A673 (cell line): ENCODE measurements around the gene GSE1. TPM values are rescaled to one million over a fixed set of nuclear protein-coding genes. Genes with fewer than 3 reads are reported as not detected.

Experiments used
- BruUV-seq: library from RNA; stranded (reverse); fragments of 400-500 nt; replicated peaks from 2 replicates; lab custom pipeline; 2021; lab: Mats Ljungman, UMichigan
- CTCF ChIA-PET: fragments of 300-600 bp; sonication (Branson Sonifier 250); formaldehyde crosslinking; loops from one replicate; lab custom pipeline; 2022; ENCODE audit warnings: antibody characterized with exemption; lab: Charles Lee
- POLR2A ChIA-PET: fragments of 300-600 bp; sonication (Branson Sonifier 250); formaldehyde crosslinking; loops from one replicate; lab custom pipeline; 2022; ENCODE audit warnings: antibody characterized with exemption; ENCODE audit not compliant: low non-redundant PET; lab: Charles Lee
- DNase-seq: peaks from one replicate; pipeline ENCODE4 v3.0.0-alpha.2; 2015; ENCODE audit warnings: low spot score
- H3K27ac ChIP-seq: fragments of 200-600 bp; sonication (generic); 2 replicates; pipeline ENCODE4 v1.5.1; 2016; ENCODE audit warnings: mixed run types, low read depth, mild to moderate bottlenecking, mixed read lengths, antibody characterized with exemption, low read length; ENCODE audit not compliant: poor library complexity, severe bottlenecking
- H3K27me3 ChIP-seq: fragments of 200-600 bp; sonication (generic); replicated peaks from 2 replicates; pipeline ENCODE4 v1.6.1; 2017; ENCODE audit warnings: mixed run types, low read depth, mild to moderate bottlenecking, mixed read lengths, antibody characterized with exemption, low read length; ENCODE audit not compliant: insufficient read depth, poor library complexity
- H3K36me3 ChIP-seq: fragments of 200-600 bp; sonication (generic); 2 replicates; pipeline ENCODE4 v1.6.1; 2016; ENCODE audit warnings: mixed run types, mild to moderate bottlenecking, mixed read lengths, antibody characterized with exemption, low read length; ENCODE audit not compliant: insufficient read depth, poor library complexity, severe bottlenecking
- H3K4me1 ChIP-seq: fragments of 200-600 bp; sonication (generic); 2 replicates; pipeline ENCODE4 v1.6.1; 2017; ENCODE audit warnings: mixed run types, mild to moderate bottlenecking, mixed read lengths, antibody characterized with exemption, low read length; ENCODE audit not compliant: insufficient read depth, poor library complexity, severe bottlenecking
- H3K4me3 ChIP-seq: fragments of 200-600 bp; sonication (generic); 2 replicates; pipeline ENCODE4 v1.5.1; 2016; ENCODE audit warnings: low read depth, mixed run types, mild to moderate bottlenecking, mixed read lengths, low read length; ENCODE audit not compliant: poor library complexity, severe bottlenecking
- H3K9me3 ChIP-seq: fragments of 200-600 bp; sonication (generic); 2 replicates; pipeline ENCODE4 v1.6.1; 2016; ENCODE audit warnings: mixed run types, low read depth, mild to moderate bottlenecking, mixed read lengths, antibody characterized with exemption, low read length; ENCODE audit not compliant: poor library complexity, severe bottlenecking
- CTCF ChIP-seq: fragments of 300-800, 200-600 bp; sonication (generic); conservative IDR thresholded peaks from 2 replicates; pipeline ENCODE4 v1.5.1; 2017; ENCODE audit warnings: low read depth, mild to moderate bottlenecking, antibody characterized with exemption, low read length, moderate library complexity, mixed read lengths
- EZH2 ChIP-seq: fragments of 200-600 bp; sonication (generic); IDR thresholded peaks from 2 replicates; pipeline ENCODE4 v1.6.1; 2017; ENCODE audit warnings: borderline replicate concordance, low read depth, mild to moderate bottlenecking, mixed read lengths, antibody characterized with exemption, low read length; ENCODE audit not compliant: poor library complexity, severe bottlenecking
- intact Hi-C: fragments of 100-400 bp; cut with micrococcal nuclease; formaldehyde crosslinking; loops from one replicate; pipeline ENCODE4 v1.10.0; 2022; ENCODE audit not compliant: unreplicated experiment
- total RNA-seq: library from RNA; stranded (reverse); gene quantifications from 2 replicates; pipeline ENCODE4 v1.2.3, GENCODE V29; 2021

The GSE1 gene
- total RNA-seq, 1 experiment from 2014 or later: 64.2 TPM

DNA sequence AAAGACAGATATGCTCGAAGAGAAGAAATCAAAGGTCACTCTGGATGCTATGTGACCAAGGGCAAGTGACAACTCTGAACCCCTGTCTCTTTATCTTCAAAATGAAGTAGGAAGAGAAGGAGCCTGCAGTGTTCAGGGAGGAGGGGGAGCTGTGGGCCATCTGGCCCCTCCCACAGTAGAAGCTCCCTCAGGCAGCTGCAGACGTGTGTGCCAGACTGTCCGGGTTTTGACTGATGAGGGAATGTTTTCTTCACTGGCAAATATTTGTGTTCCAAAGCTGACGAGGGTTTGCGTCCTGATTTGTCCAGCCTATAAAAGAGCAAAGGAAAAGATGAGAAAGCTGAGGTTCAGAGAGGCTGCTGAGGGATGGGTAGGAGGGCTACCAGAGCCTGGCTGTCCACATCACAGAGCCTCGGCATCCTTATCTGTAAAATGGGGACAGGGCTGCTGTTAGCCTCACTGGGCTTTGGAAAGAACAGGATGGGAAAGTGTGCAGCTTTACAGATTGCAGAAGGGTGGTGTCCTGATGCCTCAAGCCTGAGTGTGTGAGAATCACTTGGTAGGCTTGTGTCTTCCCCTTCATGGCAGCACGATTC lies 77.4 kb downstream of the GSE1 start:
- POLR2A ChIA-PET: no interaction called here

DNA sequence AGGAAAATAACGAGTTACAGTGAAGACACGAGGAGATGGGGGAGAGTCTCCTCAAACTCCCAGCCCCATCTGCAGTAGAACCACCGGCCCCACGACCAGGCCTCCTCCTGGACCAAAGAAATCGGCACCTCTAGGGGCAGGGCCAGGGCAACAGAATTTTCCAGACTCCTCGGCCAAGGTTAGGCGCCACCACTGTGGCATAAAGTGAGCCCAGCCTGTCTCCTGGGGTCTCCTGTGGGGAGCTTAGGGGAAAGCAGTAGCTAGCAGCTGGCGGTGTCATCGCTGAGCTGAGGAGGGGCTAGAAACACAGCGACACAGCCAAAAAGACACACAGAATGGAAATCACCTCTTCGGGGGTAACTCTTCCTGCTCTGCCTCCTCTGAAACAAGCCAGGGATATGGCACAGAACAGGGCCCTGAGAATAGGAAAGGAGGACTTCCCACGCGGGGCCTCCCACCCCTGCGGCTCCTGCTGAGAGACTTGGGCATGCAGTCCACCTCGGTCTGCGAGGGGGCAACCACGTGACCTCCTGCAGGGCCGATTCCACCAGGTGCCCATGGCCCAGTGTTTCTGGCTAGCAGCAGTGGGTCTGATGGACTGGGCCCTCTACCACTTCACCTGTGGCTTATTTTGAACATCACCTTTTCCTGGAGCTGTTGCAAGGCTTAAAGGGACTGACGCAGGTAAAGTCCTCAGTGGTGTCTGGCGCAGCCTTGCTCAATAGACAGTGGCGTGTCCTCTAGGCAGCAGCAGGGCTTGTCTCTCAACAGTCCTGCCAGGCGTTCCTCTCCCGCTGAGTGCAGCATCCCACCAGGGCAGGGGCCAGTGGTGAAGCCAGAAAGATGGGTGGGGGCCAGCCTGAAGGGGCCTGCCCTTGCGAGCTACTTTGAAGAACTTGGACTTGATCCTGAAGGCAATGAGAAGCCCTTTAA lies 82.3 kb downstream of the GSE1 start:
- POLR2A ChIA-PET: interaction anchor here (0.6 kb wide), 1 partner anchor 21 kb away, joined by 4 read pairs; no protein-coding TSS in a partner anchor

More for the DNA sequence above, 77.4 kb downstream of the GSE1 start:
- no peaks in the 10 kb centered on the region for H3K27me3 ChIP-seq
- H3K27ac ChIP-seq: no peak overlapping the region
- intact Hi-C loops: no loop called here
- no peaks in the 10 kb centered on the region for H3K4me1 ChIP-seq
- CTCF ChIA-PET: no interaction called here
- no peaks in the 10 kb centered on the region for H3K9me3 ChIP-seq
- no TSS peak for BruUV-seq
- DNase-seq: peak; percentile 35
- no peak overlapping the region for H3K4me3 ChIP-seq
- TF ChIP-seq EZH2: no peak
- no peak for TF ChIP-seq CTCF
- H3K36me3 ChIP-seq: peaks cover 10% of the 10 kb centered on the region

GRCh38 chr16:85696781-85697180 lies 83.7 kb downstream of the GSE1 start:
- no TSS peak for BruUV-seq
- H3K36me3 ChIP-seq: no peaks in the 10 kb centered on the region
- peaks cover 12% of the 10 kb centered on the region for H3K4me1 ChIP-seq
- ChIA-PET CTCF (no interaction called here), POLR2A (no interaction called here)
- no peaks in the 10 kb centered on the region for H3K9me3 ChIP-seq
- TF ChIP-seq CTCF (no peak), EZH2 (no peak)
- no peak for DNase-seq
- no peaks in the 10 kb centered on the region for H3K27me3 ChIP-seq
- no peak overlapping the region for H3K4me3 ChIP-seq
- intact Hi-C loops: no loop called here
- no peak overlapping the region for H3K27ac ChIP-seq

More for the DNA sequence above, 82.3 kb downstream of the GSE1 start:
- DNase-seq: no peak
- Histone ChIP-seq H3K27ac (no peak overlapping the region), H3K36me3 (no peaks in the 10 kb centered on the region), H3K4me1 (peaks cover 12% of the 10 kb centered on the region), H3K9me3 (no peaks in the 10 kb centered on the region), H3K27me3 (no peaks in the 10 kb centered on the region), H3K4me3 (no peak overlapping the region)
- CTCF ChIA-PET: no interaction called here
- no TSS peak for BruUV-seq
- intact Hi-C loops: no loop called here
- TF ChIP-seq CTCF (no peak), EZH2 (no peak)
